WI38 (cell line): ENCODE results near the gene STK16.

Experiments used
- H3K4me3 ChIP-seq: 2 replicates; pipeline ENCODE4 v1.5.1; 2011; ENCODE audit warnings: low read depth, mild to moderate bottlenecking, control low read depth, low read length
- CTCF ChIP-seq: IDR thresholded peaks from 2 replicates; pipeline ENCODE4 v1.5.1; 2012; ENCODE audit warnings: low read depth, mild to moderate bottlenecking, control low read depth, low read length

STK16 gene

GRCh38 chr2:219205165-219205538 is 40.1 kb upstream of the STK16 start:
- no peak for TF ChIP-seq CTCF
- no peak overlapping the region for H3K4me3 ChIP-seq

GRCh38 chr2:219205981-219206327 is 39.3 kb upstream of the STK16 start:
- peak overlapping the region; percentile 73 for H3K4me3 ChIP-seq
- TF ChIP-seq CTCF: no peak

- no peak for TF ChIP-seq CTCF
- H3K4me3 ChIP-seq: peak within 1 kb of the TSS; percentile 73
These were observed 38.7 kb upstream of the STK16 start, which contains the start of gene ZFAND2B for GRCh38 chr2:219206328-219207133. ZFAND2B (plus strand) TSS chr2:219206782; CDS start chr2:219206988, 206 bp downstream.

- no peak for TF ChIP-seq CTCF
- peak overlapping the region; percentile 73 for H3K4me3 ChIP-seq
These were observed 38.0 kb upstream of the STK16 start for GRCh38 chr2:219207134-219207883.

- peak overlapping the region; percentile 73 for H3K4me3 ChIP-seq
- no peak for TF ChIP-seq CTCF
These were observed 37.2 kb upstream of the STK16 start for GRCh38 chr2:219207884-219208740.

GRCh38 chr2:219209236-219210195 is 35.8 kb upstream of the STK16 start:
- H3K4me3 ChIP-seq: no peak overlapping the region
- TF ChIP-seq CTCF: no peak
